Mesodermal cell (in vitro differentiated cells): ENCODE data around the gene ALDH1A2.

Source experiments
- H3K27ac ChIP-seq: 2 replicates; pipeline ENCODE4 v1.7.0; 2013; ENCODE audit warnings: mild to moderate bottlenecking, low read depth, low read length, moderate library complexity; ENCODE audit not compliant: severe bottlenecking
- H3K36me3 ChIP-seq: 2 replicates; pipeline ENCODE4 v1.7.1; 2013; ENCODE audit warnings: mild to moderate bottlenecking, low read length, moderate library complexity; ENCODE audit not compliant: control insufficient read depth, insufficient read depth
- H3K4me1 ChIP-seq: one replicate; pipeline ENCODE4 v1.7.1; 2013; ENCODE audit warnings: mild to moderate bottlenecking, low read length; ENCODE audit not compliant: insufficient read depth, control insufficient read depth, poor library complexity, severe bottlenecking
- H3K4me3 ChIP-seq: 2 replicates; pipeline ENCODE4 v1.7.0; 2013; ENCODE audit warnings: low read length, control low read depth, mild to moderate bottlenecking; ENCODE audit not compliant: insufficient read depth, poor library complexity, severe bottlenecking; ENCODE audit errors: extremely low read depth
- H3K9me3 ChIP-seq: 2 replicates; pipeline ENCODE4 v1.7.1; 2013; ENCODE audit warnings: mild to moderate bottlenecking, low read length, moderate library complexity; ENCODE audit not compliant: control insufficient read depth
- WGBS, 2 experiments: methylation state at CpG; one replicate each; pipeline ENCODE4 v1.1.5; 2013; ENCODE audit warnings: missing lambda C conversion rate in 2 of 2; ENCODE audit not compliant: insufficient coverage in 2 of 2; 5-methylcytosine and 5-hydroxymethylcytosine counted together

The ALDH1A2 gene

DNA sequence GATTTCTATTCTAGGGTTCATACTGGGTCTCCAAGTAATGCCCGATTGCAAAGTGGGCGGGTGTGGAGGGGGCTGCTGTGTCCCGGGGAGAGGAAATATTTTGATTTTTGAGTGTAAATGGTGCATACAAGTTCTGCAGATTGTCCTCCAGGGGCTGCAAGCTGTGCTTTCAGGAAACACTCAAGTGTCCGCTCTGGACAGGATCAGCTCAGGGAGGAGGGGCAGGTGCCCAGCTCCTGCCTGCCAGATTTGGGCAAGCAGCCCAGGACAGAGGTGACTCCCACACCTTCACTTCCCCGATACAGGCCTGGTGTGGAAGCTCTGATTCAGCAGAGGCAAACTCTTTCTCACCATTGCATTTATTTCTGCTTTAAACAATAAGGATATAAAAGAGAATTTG, 142.7 kb downstream of the ALDH1A2 start:
- no peaks in the 10 kb centered on the region for H3K36me3 ChIP-seq
- no peaks in the 10 kb centered on the region for H3K9me3 ChIP-seq
- WGBS, 2 experiments, result 79 to 80% methylated on average over 4 of the region's 5 CpGs
- H3K4me3 ChIP-seq, result no peak overlapping the region
- no peak overlapping the region for H3K27ac ChIP-seq
- peaks cover 4% of the 10 kb centered on the region for H3K4me1 ChIP-seq

GRCh38 chr15:57921371-57921770, 144.1 kb downstream of the ALDH1A2 start:
- H3K9me3 ChIP-seq, result no peaks in the 10 kb centered on the region
- peaks cover 4% of the 10 kb centered on the region for H3K4me1 ChIP-seq
- H3K27ac ChIP-seq, result no peak overlapping the region
- H3K4me3 ChIP-seq, result no peak overlapping the region
- no peaks in the 10 kb centered on the region for H3K36me3 ChIP-seq
- WGBS, 2 experiments, result 83 to 100% methylated on average over 1 of the region's 2 CpGs

GRCh38 chr15:57920911-57921310, 144.6 kb downstream of the ALDH1A2 start:
- Histone ChIP-seq H3K9me3 (no peaks in the 10 kb centered on the region), H3K36me3 (no peaks in the 10 kb centered on the region), H3K4me1 (peaks cover 4% of the 10 kb centered on the region), H3K27ac (no peak overlapping the region), H3K4me3 (no peak overlapping the region)
- 80 to 86% methylated on average over 3 of the region's 5 CpGs for WGBS, 2 experiments

- H3K9me3 ChIP-seq, result no peaks in the 10 kb centered on the region
- H3K4me3 ChIP-seq, result no peak overlapping the region
- peaks cover 4% of the 10 kb centered on the region for H3K4me1 ChIP-seq
- H3K27ac ChIP-seq, result no peak overlapping the region
- 84 to 86% methylated on average over 2 of the region's 2 CpGs for WGBS, 2 experiments
- H3K36me3 ChIP-seq, result no peaks in the 10 kb centered on the region
These were observed 145.8 kb downstream of the ALDH1A2 start for GRCh38 chr15:57919754-57920153.

DNA sequence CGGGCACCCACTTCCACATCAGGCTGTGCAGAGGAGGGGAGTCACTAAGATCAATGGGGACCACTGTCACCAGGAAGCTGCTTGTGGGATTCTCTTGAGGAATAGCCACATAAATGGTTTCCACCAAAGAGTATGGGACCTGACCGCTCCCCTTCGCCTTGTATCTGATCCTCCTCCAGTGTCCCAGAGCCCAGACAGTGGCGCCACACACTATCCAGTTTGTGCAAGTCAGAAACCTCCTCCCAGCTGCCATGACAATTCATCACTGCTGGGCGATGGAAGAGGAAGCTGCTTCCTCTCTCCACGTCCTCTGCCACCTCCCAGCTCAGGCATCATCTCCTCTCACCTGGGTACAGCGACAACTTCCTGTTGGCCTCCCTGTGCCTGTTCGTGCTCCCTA, 147.5 kb downstream of the ALDH1A2 start:
- no peak overlapping the region for H3K27ac ChIP-seq
- 86 to 88% methylated on average over 7 of the region's 8 CpGs for WGBS, 2 experiments
- H3K9me3 ChIP-seq, result no peaks in the 10 kb centered on the region
- peaks cover 4% of the 10 kb centered on the region for H3K4me1 ChIP-seq
- no peak overlapping the region for H3K4me3 ChIP-seq
- H3K36me3 ChIP-seq, result no peaks in the 10 kb centered on the region

GRCh38 chr15:57916695-57917094, 148.8 kb downstream of the ALDH1A2 start:
- 81 to 84% methylated on average over 3 to 8 of the region's 8 CpGs for WGBS, 2 experiments
- Histone ChIP-seq H3K9me3 (no peaks in the 10 kb centered on the region), H3K36me3 (no peaks in the 10 kb centered on the region), H3K4me3 (no peak overlapping the region), H3K4me1 (peaks cover 4% of the 10 kb centered on the region), H3K27ac (no peak overlapping the region)

DNA sequence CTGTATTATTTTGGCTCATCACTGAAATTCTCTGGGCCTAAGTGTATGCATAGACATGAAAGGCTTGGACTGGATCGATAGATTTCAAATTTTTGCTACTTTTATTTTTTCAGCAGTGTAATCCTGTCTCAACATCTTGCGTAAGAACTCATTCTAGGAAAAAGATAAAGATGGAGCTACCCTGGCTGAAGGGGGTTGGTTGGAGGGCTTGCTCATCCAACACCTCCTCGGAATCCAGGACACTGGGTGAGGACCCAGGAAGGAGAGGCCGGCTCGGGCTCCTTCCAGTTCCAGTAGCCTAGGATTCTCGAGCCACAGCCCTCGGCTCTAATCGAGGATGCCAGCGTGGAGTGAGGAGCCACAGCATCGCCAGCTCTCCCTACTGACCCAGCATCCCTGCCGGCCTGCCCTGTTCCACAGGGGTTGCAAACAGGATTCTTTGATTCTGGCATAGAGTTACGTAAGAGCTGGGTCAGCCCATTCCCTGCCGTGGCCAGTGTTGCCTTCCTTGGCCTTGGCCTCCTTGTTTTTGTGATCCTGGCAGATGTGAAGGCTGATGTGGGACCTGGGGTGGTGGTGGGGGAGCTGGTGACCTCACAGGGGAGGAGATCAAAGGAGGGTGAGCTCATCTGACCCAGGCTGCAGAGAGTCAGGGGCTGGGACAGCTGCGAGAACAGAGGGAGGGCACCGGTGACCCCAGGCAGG, 149.5 kb downstream of the ALDH1A2 start:
- Histone ChIP-seq H3K4me1 (peaks cover 3% of the 10 kb centered on the region), H3K4me3 (no peak overlapping the region), H3K27ac (no peak overlapping the region), H3K36me3 (no peaks in the 10 kb centered on the region), H3K9me3 (no peaks in the 10 kb centered on the region)
- 91 to 93% methylated on average over 13 to 14 of the region's 15 CpGs for WGBS, 2 experiments

DNA sequence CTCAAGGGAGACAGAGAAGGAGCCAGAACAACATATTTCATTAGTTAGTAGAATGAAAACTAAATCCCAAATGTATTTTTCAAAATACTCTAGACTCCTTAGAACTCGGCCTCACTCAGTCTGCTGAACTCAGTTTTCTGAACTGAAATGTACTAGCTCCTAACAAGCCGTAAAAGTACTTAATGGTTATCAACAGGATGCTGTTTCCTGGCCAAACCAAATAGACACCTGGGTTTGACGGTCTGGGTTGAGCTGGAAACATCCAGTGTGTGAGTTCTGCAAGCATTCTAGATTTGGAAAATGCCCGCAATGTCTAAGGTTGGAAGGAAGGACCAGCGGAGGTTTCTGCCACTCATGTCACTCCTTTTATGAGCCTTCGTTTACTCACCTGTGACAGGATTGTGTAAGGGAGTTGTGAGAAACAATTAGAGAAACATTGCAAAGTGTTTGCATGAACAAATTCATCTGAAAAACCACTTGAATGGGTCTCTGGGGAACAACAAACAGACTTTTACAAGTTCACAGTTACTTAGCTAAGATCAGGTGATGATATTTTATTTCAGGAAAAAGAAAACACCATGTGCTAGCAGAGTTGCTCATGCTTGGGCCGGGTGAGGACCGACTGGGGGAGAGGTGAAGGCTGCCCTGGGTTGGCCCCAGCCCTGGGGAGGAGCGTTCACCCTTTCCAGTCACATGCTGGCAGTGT, 151.0 kb downstream of the ALDH1A2 start:
- Histone ChIP-seq H3K27ac (no peak overlapping the region), H3K9me3 (no peaks in the 10 kb centered on the region), H3K4me1 (no peaks in the 10 kb centered on the region), H3K36me3 (no peaks in the 10 kb centered on the region), H3K4me3 (no peak overlapping the region)
- WGBS, 2 experiments, result 93 to 97% methylated on average over 8 of the region's 9 CpGs

DNA sequence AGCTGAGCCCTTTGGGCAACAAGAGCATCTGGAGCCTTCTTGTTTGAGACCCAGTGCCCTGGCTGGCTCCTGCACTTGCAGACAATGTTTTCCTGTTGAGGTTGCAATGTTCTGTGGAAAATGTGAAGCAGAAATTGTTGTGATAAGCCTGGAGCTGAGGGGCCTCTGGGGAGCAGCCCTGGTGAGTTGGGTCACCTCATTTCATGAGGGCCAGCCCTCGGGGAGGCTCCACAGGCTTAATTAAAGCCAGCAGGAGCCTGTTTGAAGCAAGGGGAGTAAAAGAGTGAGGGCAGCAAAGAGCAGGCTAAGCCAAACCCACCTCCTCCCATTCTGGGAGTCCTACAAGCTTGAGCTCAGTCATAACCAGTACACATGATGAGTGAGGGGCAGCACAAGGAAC, 154.3 kb downstream of the ALDH1A2 start:
- Histone ChIP-seq H3K4me3 (no peak overlapping the region), H3K36me3 (no peaks in the 10 kb centered on the region), H3K27ac (no peak overlapping the region), H3K9me3 (no peaks in the 10 kb centered on the region), H3K4me1 (no peaks in the 10 kb centered on the region)
- WGBS, 2 experiments, result 43 to 50% methylated on average over 1 of the region's 1 CpG

- Histone ChIP-seq H3K36me3 (no peaks in the 10 kb centered on the region), H3K4me3 (no peak overlapping the region), H3K9me3 (no peaks in the 10 kb centered on the region), H3K4me1 (no peaks in the 10 kb centered on the region), H3K27ac (no peak overlapping the region)
- WGBS, 2 experiments, result 100% methylated on average over 1 of the region's 3 CpGs
These were observed 154.8 kb downstream of the ALDH1A2 start for GRCh38 chr15:57910672-57911071.

- Histone ChIP-seq H3K4me3 (no peak overlapping the region), H3K36me3 (no peaks in the 10 kb centered on the region), H3K27ac (no peak overlapping the region), H3K4me1 (no peaks in the 10 kb centered on the region), H3K9me3 (no peaks in the 10 kb centered on the region)
- no CpG with 5 or more reads among the region's 2 CpGs for WGBS, 2 experiments
These were observed 156.1 kb downstream of the ALDH1A2 start for GRCh38 chr15:57909388-57909787.
